Astrocyte (in vitro differentiated cells and primary cell): ENCODE measurements around the gene RPS3A. TPM values are rescaled to one million over a fixed set of nuclear protein-coding genes. Genes with fewer than 3 reads are reported as not detected.

ENCODE experiments used
- DNase-seq: peaks from one replicate; pipeline ENCODE4 v3.0.0-alpha.2; 2010; ENCODE audit warnings: low read depth
- FAIRE-seq: peaks from 2 replicates; lab custom pipeline; 2011; peaks lifted over from hg19 to GRCh38; lab: Jason Lieb, UNC
- H2AFZ ChIP-seq: 2 replicates; pipeline ENCODE4 v1.6.0; 2012; ENCODE audit warnings: low read depth, low read length, inconsistent platforms
- H3K27ac ChIP-seq: 2 replicates; pipeline ENCODE4 v1.5.1; 2011; ENCODE audit warnings: low read depth, low read length, inconsistent platforms
- H3K27me3 ChIP-seq: 2 replicates; pipeline ENCODE4 v1.6.0; 2011; ENCODE audit warnings: low read length, inconsistent platforms; ENCODE audit not compliant: insufficient read depth
- H3K36me3 ChIP-seq: 2 replicates; pipeline ENCODE4 v1.5.1; 2011; ENCODE audit warnings: low read length, inconsistent platforms; ENCODE audit not compliant: insufficient read depth
- H3K4me1 ChIP-seq: 2 replicates; pipeline ENCODE4 v1.5.1; 2011; ENCODE audit warnings: low read length, inconsistent platforms; ENCODE audit not compliant: insufficient read depth
- H3K4me2 ChIP-seq: 2 replicates; pipeline ENCODE4 v1.6.0; 2012; ENCODE audit warnings: low read length, inconsistent platforms
- H3K4me3 ChIP-seq: 2 replicates; pipeline ENCODE4 v1.5.1; 2011; ENCODE audit warnings: low read depth, mild to moderate bottlenecking, low read length, inconsistent platforms; ENCODE audit not compliant: insufficient read depth
- H3K79me2 ChIP-seq: 2 replicates; pipeline ENCODE4 v1.6.0; 2012; ENCODE audit warnings: mild to moderate bottlenecking, low read length, inconsistent platforms; ENCODE audit not compliant: insufficient read depth
- H3K9ac ChIP-seq: 2 replicates; pipeline ENCODE4 v1.6.0; 2012; ENCODE audit warnings: mild to moderate bottlenecking, low read length, inconsistent platforms
- H3K9me3 ChIP-seq: 2 replicates; pipeline ENCODE4 v1.5.1; 2012; ENCODE audit warnings: low read depth, mild to moderate bottlenecking, low read length, inconsistent platforms; ENCODE audit not compliant: insufficient read depth
- H4K20me1 ChIP-seq: 2 replicates; pipeline ENCODE4 v1.6.0; 2012; ENCODE audit warnings: low read length, inconsistent platforms; ENCODE audit not compliant: insufficient read depth
- H3K27ac Mint-ChIP-seq: one replicate; pipeline ENCODE4 v1.8.0; 2021; ENCODE audit warnings: mild to moderate bottlenecking, mixed read lengths; ENCODE audit not compliant: unreplicated experiment
- H3K27me3 Mint-ChIP-seq: one replicate; pipeline ENCODE4 v1.8.0; 2021; ENCODE audit warnings: low read depth, mixed read lengths; ENCODE audit not compliant: unreplicated experiment
- H3K36me3 Mint-ChIP-seq: one replicate; pipeline ENCODE4 v1.8.0; 2021; ENCODE audit warnings: low read depth, mixed read lengths; ENCODE audit not compliant: unreplicated experiment
- H3K4me1 Mint-ChIP-seq: one replicate; pipeline ENCODE4 v1.8.0; 2021; ENCODE audit warnings: low read depth, mixed read lengths; ENCODE audit not compliant: unreplicated experiment
- H3K4me3 Mint-ChIP-seq: one replicate; pipeline ENCODE4 v1.8.0; 2021; ENCODE audit warnings: mild to moderate bottlenecking, moderate library complexity, mixed read lengths; ENCODE audit not compliant: unreplicated experiment
- H3K9me3 Mint-ChIP-seq: one replicate; pipeline ENCODE4 v1.8.0; 2021; ENCODE audit warnings: mild to moderate bottlenecking, mixed read lengths; ENCODE audit not compliant: unreplicated experiment
- CTCF ChIP-seq: IDR thresholded peaks from 2 replicates; pipeline ENCODE4 v1.5.1; 2011; ENCODE audit warnings: low read depth, mild to moderate bottlenecking, inconsistent platforms, low read length, moderate library complexity; ENCODE audit not compliant: insufficient read depth
- EZH2 ChIP-seq: IDR thresholded peaks from 2 replicates; pipeline ENCODE4 v1.6.1; 2012; ENCODE audit warnings: mild to moderate bottlenecking, low read length, inconsistent platforms; ENCODE audit not compliant: insufficient read depth
- total RNA-seq: library from RNA; stranded (reverse); gene quantifications from 2 replicates; pipeline ENCODE4 v1.2.1, GENCODE V29; 2021

The RPS3A gene
- total RNA-seq, 1 donor from 2014 or later = 1,351 TPM

- no peaks in the 10 kb centered on the region for H3K27me3 ChIP-seq
- no peak for DNase-seq
Observed at GRCh38 chr4:151139814-151140213, 40.4 kb downstream of the RPS3A start.

GRCh38 chr4:151142758-151143157 is 43.3 kb downstream of the RPS3A start:
- no peak for TF ChIP-seq EZH2
- no peak for TF ChIP-seq CTCF
- H3K9me3 ChIP-seq = no peaks in the 10 kb centered on the region
- no peak for DNase-seq
- peaks cover 9% of the 10 kb centered on the region for H3K36me3 Mint-ChIP-seq
- no peaks in the 10 kb centered on the region for H3K4me1 ChIP-seq
- H3K36me3 ChIP-seq = peaks cover 27% of the 10 kb centered on the region
- H3K4me2 ChIP-seq = no peak overlapping the region
- no peaks in the 10 kb centered on the region for H4K20me1 ChIP-seq
- H3K9ac ChIP-seq = no peak overlapping the region
- H2AFZ ChIP-seq = no peak overlapping the region
- H3K27ac Mint-ChIP-seq = no peak overlapping the region
- no peaks in the 10 kb centered on the region for H3K27me3 Mint-ChIP-seq
- H3K9me3 Mint-ChIP-seq = no peaks in the 10 kb centered on the region
- FAIRE-seq = no peak
- no peak overlapping the region for H3K4me3 ChIP-seq
- H3K27ac ChIP-seq = no peak overlapping the region
- no peak overlapping the region for H3K4me3 Mint-ChIP-seq
- no peaks in the 10 kb centered on the region for H3K4me1 Mint-ChIP-seq
- no peaks in the 10 kb centered on the region for H3K79me2 ChIP-seq
- no peaks in the 10 kb centered on the region for H3K27me3 ChIP-seq

More at GRCh38 chr4:151139814-151140213, 40.4 kb downstream of the RPS3A start:
- peaks cover 38% of the 10 kb centered on the region for H3K36me3 ChIP-seq
- TF ChIP-seq CTCF (no peak), EZH2 (no peak)
- no peak overlapping the region for H3K4me3 ChIP-seq
- no peak for FAIRE-seq
- no peaks in the 10 kb centered on the region for H3K79me2 ChIP-seq
- Mint-ChIP-seq H3K4me3 (no peak overlapping the region), H3K36me3 (peaks cover 6% of the 10 kb centered on the region), H3K4me1 (no peaks in the 10 kb centered on the region), H3K27me3 (no peaks in the 10 kb centered on the region), H3K9me3 (no peaks in the 10 kb centered on the region), H3K27ac (no peak overlapping the region)
- H2AFZ ChIP-seq = no peak overlapping the region
- H4K20me1 ChIP-seq = no peaks in the 10 kb centered on the region
- no peaks in the 10 kb centered on the region for H3K9me3 ChIP-seq
- no peak overlapping the region for H3K4me2 ChIP-seq
- no peaks in the 10 kb centered on the region for H3K4me1 ChIP-seq
- H3K27ac ChIP-seq = no peak overlapping the region
- H3K9ac ChIP-seq = no peak overlapping the region

GRCh38 chr4:151143162-151143561 is 43.7 kb downstream of the RPS3A start:
- no peak overlapping the region for H3K9ac ChIP-seq
- no peak overlapping the region for H3K27ac ChIP-seq
- Mint-ChIP-seq H3K4me1 (no peaks in the 10 kb centered on the region), H3K36me3 (peaks cover 9% of the 10 kb centered on the region), H3K27ac (no peak overlapping the region), H3K27me3 (no peaks in the 10 kb centered on the region), H3K4me3 (no peak overlapping the region), H3K9me3 (no peaks in the 10 kb centered on the region)
- H2AFZ ChIP-seq = no peak overlapping the region
- FAIRE-seq (no peak), DNase-seq (no peak)
- H3K9me3 ChIP-seq = no peaks in the 10 kb centered on the region
- H3K4me3 ChIP-seq = no peak overlapping the region
- no peak for TF ChIP-seq CTCF
- no peak for TF ChIP-seq EZH2
- no peak overlapping the region for H3K4me2 ChIP-seq
- peaks cover 31% of the 10 kb centered on the region for H3K36me3 ChIP-seq
- no peaks in the 10 kb centered on the region for H3K4me1 ChIP-seq
- H3K27me3 ChIP-seq = no peaks in the 10 kb centered on the region
- H4K20me1 ChIP-seq = no peaks in the 10 kb centered on the region
- no peaks in the 10 kb centered on the region for H3K79me2 ChIP-seq
